Fibroblast of lung (primary cell): ENCODE data around the gene CEMIP. TPM values are rescaled to one million over a fixed set of nuclear protein-coding genes. Genes with fewer than 3 reads are reported as not detected.

Experiments
- DNase-seq, 2 donors: peaks; one replicate each; pipeline versions ENCODE4 v3.0.0 to v3.0.0-alpha.2; 2010; ENCODE audit warnings: low read depth in 2 of 2
- H2AFZ ChIP-seq: 2 replicates; pipeline ENCODE4 v1.5.1; 2012; ENCODE audit warnings: low read length, control low read depth, inconsistent platforms
- H3K27ac ChIP-seq: 2 replicates; pipeline ENCODE4 v1.5.1; 2011; ENCODE audit warnings: low read length, control low read depth; ENCODE audit not compliant: insufficient read depth
- H3K27me3 ChIP-seq: 2 replicates; pipeline ENCODE4 v1.5.1; 2011; ENCODE audit warnings: mild to moderate bottlenecking, low read length; ENCODE audit not compliant: control insufficient read depth, insufficient read depth
- H3K36me3 ChIP-seq: 2 replicates; pipeline ENCODE4 v1.5.1; 2011; ENCODE audit warnings: low read length; ENCODE audit not compliant: control insufficient read depth, insufficient read depth
- H3K4me1 ChIP-seq: 2 replicates; pipeline ENCODE4 v1.5.1; 2011; ENCODE audit warnings: low read length; ENCODE audit not compliant: control insufficient read depth, insufficient read depth; ENCODE audit errors: extremely low read depth
- H3K4me2 ChIP-seq: 2 replicates; pipeline ENCODE4 v1.5.1; 2011; ENCODE audit warnings: low read length, control low read depth; ENCODE audit not compliant: insufficient read depth; ENCODE audit errors: extremely low read depth
- H3K4me3 ChIP-seq, 4 experiments: fragments of 200-600 bp in 1 of 4; sonication (generic) in 1 of 4; replicated peaks in 1 of 4; 2 replicates each; pipeline ENCODE4 v1.5.1; 2011 to 2016; ENCODE audit warnings: low read length in 4 of 4, low read depth in 3 of 4, mild to moderate bottlenecking in 3 of 4, control low read depth in 2 of 4, inconsistent platforms in 1 of 4, mixed read lengths in 1 of 4; ENCODE audit not compliant: insufficient read depth in 1 of 4; ENCODE audit errors: control extremely low read depth in 1 of 4
- H3K79me2 ChIP-seq: 2 replicates; pipeline ENCODE4 v1.5.1; 2012; ENCODE audit warnings: mild to moderate bottlenecking, low read length, inconsistent platforms; ENCODE audit not compliant: control insufficient read depth, insufficient read depth
- H3K9ac ChIP-seq: 2 replicates; pipeline ENCODE4 v1.5.1; 2011; ENCODE audit warnings: mild to moderate bottlenecking, low read length, control low read depth; ENCODE audit not compliant: insufficient read depth
- H3K9me3 ChIP-seq: 2 replicates; pipeline ENCODE4 v1.5.1; 2012; ENCODE audit warnings: low read depth, low read length; ENCODE audit not compliant: control insufficient read depth, insufficient read depth
- H4K20me1 ChIP-seq: 2 replicates; pipeline ENCODE4 v1.5.1; 2011; ENCODE audit warnings: low read length; ENCODE audit not compliant: control insufficient read depth, insufficient read depth; ENCODE audit errors: extremely low read depth
- CTCF ChIP-seq, 2 donors: IDR thresholded peaks in 1 of 2; conservative IDR thresholded peaks in 1 of 2; 1 replicate in 1 of 2; 2 replicates in 1 of 2; pipeline ENCODE4 v1.5.1; 2011 to 2012; ENCODE audit warnings: low read length in 2 of 2, control low read depth in 1 of 2, inconsistent platforms in 1 of 2, low read depth in 1 of 2, mild to moderate bottlenecking in 1 of 2
- EZH2 ChIP-seq: IDR thresholded peaks from 2 replicates; pipeline ENCODE4 v1.5.1; 2012; ENCODE audit warnings: low read length, control low read depth, mild to moderate bottlenecking; ENCODE audit errors: missing control alignments
- polyA plus RNA-seq, 2 donors: library from polyadenylated mRNA; depleted of rRNA in 1 of 2; stranded (reverse) in 1 of 2; unstranded in 1 of 2; fragments of >200 nt; gene quantifications; 2 replicates each; pipeline ENCODE4 v1.2.1, GENCODE V29; 2011 to 2012; ENCODE audit warnings: missing spikeins in 1 of 2
- total RNA-seq: library from RNA; depleted of rRNA; stranded (reverse); fragments of >200 nt; gene quantifications from 2 replicates; pipeline ENCODE4 v1.2.1, GENCODE V29; 2014

CEMIP gene
- total and polyA plus RNA-seq, 2 donors (not counting 1 experiment from before 2014, with no cell fraction given): 946 to 1,190 TPM

GRCh38 chr15:80988148-80988796, 209.1 kb downstream of the CEMIP start:
- Histone ChIP-seq H4K20me1 (no peaks in the 10 kb centered on the region), H3K27ac (peak overlapping the region; percentile 66), H3K9ac (no peak overlapping the region), H3K4me2 (peak overlapping the region; percentile 95), H3K4me3 (peak overlapping the region; percentile 78 to 98 (median 92)), H3K9me3 (no peaks in the 10 kb centered on the region), H2AFZ (no peak overlapping the region), H3K4me1 (peaks cover 9% of the 10 kb centered on the region), H3K36me3 (no peaks in the 10 kb centered on the region), H3K27me3 (no peaks in the 10 kb centered on the region), H3K79me2 (peaks cover 47% of the 10 kb centered on the region)
- TF ChIP-seq EZH2 (no peak), CTCF (conservative IDR thresholded peaks at IDR 0.05 in 1 of 2, IDR thresholded peaks at IDR 0.05 in 1 of 2; ENCODE audit: low read depth in 1 of 2, low read length in 2 of 2) (no peak)
- DNase-seq: peak in 1 of 2 donors; percentile 14

GRCh38 chr15:80989081-80989517, 209.9 kb downstream of the CEMIP start:
- Histone ChIP-seq H3K27ac (peak overlapping the region; percentile 66), H3K9me3 (no peaks in the 10 kb centered on the region), H4K20me1 (no peaks in the 10 kb centered on the region), H3K79me2 (peaks cover 46% of the 10 kb centered on the region), H3K4me1 (peaks cover 9% of the 10 kb centered on the region), H3K27me3 (no peaks in the 10 kb centered on the region), H3K9ac (peak overlapping the region; percentile 83), H3K36me3 (no peaks in the 10 kb centered on the region), H3K4me2 (peak overlapping the region; percentile 95), H3K4me3 (peak overlapping the region; percentile 78 to 98 (median 92)), H2AFZ (peak overlapping the region; percentile 95)
- DNase-seq: no peak
- TF ChIP-seq EZH2 (no peak), CTCF (conservative IDR thresholded peaks at IDR 0.05 in 1 of 2, IDR thresholded peaks at IDR 0.05 in 1 of 2; ENCODE audit: low read depth in 1 of 2, low read length in 2 of 2) (no peak)

- peak; percentile 91 to 95 for DNase-seq
- Histone ChIP-seq H3K4me2 (peak within 1 kb of the TSS; percentile 95), H3K4me3 (peak within 1 kb of the TSS; percentile 78 to 98 (median 92)), H3K79me2 (peaks cover 41% of the 10 kb centered on the region), H3K9ac (peak within 1 kb of the TSS; percentile 83), H4K20me1 (no peaks in the 10 kb centered on the region), H3K9me3 (no peaks in the 10 kb centered on the region), H3K27ac (peak within 1 kb of the TSS; percentile 91), H3K36me3 (no peaks in the 10 kb centered on the region), H3K27me3 (no peaks in the 10 kb centered on the region), H2AFZ (peak within 1 kb of the TSS; percentile 95), H3K4me1 (peaks cover 9% of the 10 kb centered on the region)
- TF ChIP-seq CTCF (conservative IDR thresholded peaks at IDR 0.05 in 1 of 2, IDR thresholded peaks at IDR 0.05 in 1 of 2; ENCODE audit: low read depth in 1 of 2, low read length in 2 of 2) (no peak), EZH2 (no peak)
Measured at GRCh38 chr15:80989518-80990478, 210.6 kb downstream of the CEMIP start, which contains the start of gene MESD. TSS of gene MESD (minus strand) at chr15:80989819. CDS start at chr15:80989791, 28 bp downstream.
